CD14-positive monocyte (primary cell): Measurements from ENCODE around the gene ZFP64. TPM values are rescaled to one million over a fixed set of nuclear protein-coding genes. Genes with fewer than 3 reads are reported as not detected.

Experiments
- DNase-seq, 3 donors: peaks; one replicate each; pipeline ENCODE4 v3.0.0-alpha.2; 2011 to 2022
- H2AFZ ChIP-seq: 2 replicates; pipeline ENCODE4 v1.6.0; 2012; ENCODE audit warnings: mild to moderate bottlenecking, low read depth, low read length, inconsistent platforms; ENCODE audit not compliant: insufficient read depth, poor library complexity, severe bottlenecking
- H3K27ac ChIP-seq, 2 donors: 1 replicate in 1 of 2; 2 replicates in 1 of 2; pipeline ENCODE4 v1.5.1; 2012 to 2013; ENCODE audit warnings: low read length in 2 of 2, control low read depth in 1 of 2, inconsistent platforms in 1 of 2, low read depth in 1 of 2, mild to moderate bottlenecking in 1 of 2
- H3K27me3 ChIP-seq, 2 donors: one replicate each; pipeline versions ENCODE4 v1.6.0 to v1.6.1; 2011 to 2013; ENCODE audit warnings: low read length in 2 of 2; ENCODE audit not compliant: control insufficient read depth in 2 of 2, insufficient read depth in 2 of 2
- H3K36me3 ChIP-seq, 2 donors: replicated peaks in 1 of 2; 1 replicate in 1 of 2; 2 replicates in 1 of 2; pipeline versions ENCODE4 v1.5.1 to v1.6.1; 2012 to 2013; ENCODE audit warnings: low read length in 2 of 2, control low read depth in 1 of 2, inconsistent platforms in 1 of 2, mild to moderate bottlenecking in 1 of 2; ENCODE audit not compliant: insufficient read depth in 2 of 2, control insufficient read depth in 1 of 2
- H3K4me1 ChIP-seq, 2 donors: 1 replicate in 1 of 2; 2 replicates in 1 of 2; pipeline versions ENCODE4 v1.5.1 to v1.6.1; 2012 to 2013; ENCODE audit warnings: low read length in 2 of 2, control low read depth in 1 of 2, inconsistent platforms in 1 of 2, mild to moderate bottlenecking in 1 of 2, moderate library complexity in 1 of 2; ENCODE audit not compliant: insufficient read depth in 2 of 2, control insufficient read depth in 1 of 2
- H3K4me2 ChIP-seq: replicated peaks from 2 replicates; pipeline ENCODE3; 2012; ENCODE audit warnings: low read length, moderate library complexity, mild to moderate bottlenecking; ENCODE audit not compliant: poor library complexity, severe bottlenecking; ENCODE audit errors: extremely low read depth
- H3K4me3 ChIP-seq, 3 experiments: fragments of 200-600 bp in 1 of 3; sonication (generic) in 1 of 3; replicated peaks in 1 of 3; 1 replicate in 2 of 3; 2 replicates in 1 of 3; pipeline ENCODE4 v1.5.1; 2011 to 2013; ENCODE audit warnings: low read length in 3 of 3, mild to moderate bottlenecking in 3 of 3, control low read depth in 2 of 3, low read depth in 2 of 3, inconsistent platforms in 1 of 3, moderate library complexity in 1 of 3
- H3K79me2 ChIP-seq: 2 replicates; pipeline ENCODE4 v1.6.0; 2012; ENCODE audit warnings: mild to moderate bottlenecking, control low read depth, inconsistent platforms, low read length, moderate library complexity; ENCODE audit not compliant: insufficient read depth
- H3K9ac ChIP-seq: 2 replicates; pipeline ENCODE4 v1.6.0; 2017; ENCODE audit warnings: low read length, mild to moderate bottlenecking; ENCODE audit not compliant: insufficient read depth, poor library complexity, severe bottlenecking
- H3K9me3 ChIP-seq, 2 donors: replicated peaks in 1 of 2; 1 replicate in 1 of 2; 2 replicates in 1 of 2; pipeline versions ENCODE4 v1.5.1 to v1.6.1; 2012 to 2013; ENCODE audit warnings: low read length in 2 of 2, control low read depth in 1 of 2; ENCODE audit not compliant: control insufficient read depth in 1 of 2, insufficient read depth in 1 of 2
- H4K20me1 ChIP-seq: 2 replicates; pipeline ENCODE4 v1.6.0; 2012; ENCODE audit warnings: mild to moderate bottlenecking, low read length, control low read depth, moderate library complexity; ENCODE audit not compliant: insufficient read depth
- H3K27ac Mint-ChIP-seq, 7 donors: one replicate each; pipeline ENCODE4 v1.8.0; 2020; ENCODE audit warnings: mild to moderate bottlenecking in 7 of 7, mixed read lengths in 7 of 7, moderate library complexity in 6 of 7, inconsistent platforms in 2 of 7
- H3K27me3 Mint-ChIP-seq, 3 donors: one replicate each; pipeline ENCODE4 v1.8.0; 2021 to 2022; ENCODE audit warnings: low read depth in 3 of 3, mild to moderate bottlenecking in 3 of 3, mixed read lengths in 3 of 3, moderate library complexity in 3 of 3, inconsistent platforms in 1 of 3
- H3K36me3 Mint-ChIP-seq, 2 donors: one replicate each; pipeline ENCODE4 v1.8.0; 2020; ENCODE audit warnings: mixed read lengths in 2 of 2, inconsistent platforms in 1 of 2, mild to moderate bottlenecking in 1 of 2
- H3K4me1 Mint-ChIP-seq: one replicate; pipeline ENCODE4 v1.8.0; 2020; ENCODE audit warnings: mild to moderate bottlenecking, mixed read lengths
- H3K4me3 Mint-ChIP-seq, 2 donors: one replicate each; pipeline ENCODE4 v1.8.0; 2020; ENCODE audit warnings: mild to moderate bottlenecking in 2 of 2, mixed read lengths in 2 of 2, moderate library complexity in 1 of 2
- H3K9me3 Mint-ChIP-seq, 7 donors: one replicate each; pipeline ENCODE4 v1.8.0; 2020 to 2022; ENCODE audit warnings: mixed read lengths in 7 of 7, mild to moderate bottlenecking in 6 of 7, moderate library complexity in 6 of 7, inconsistent platforms in 2 of 7
- WGBS: methylation state at CpG from one replicate; pipeline ENCODE4 v1.1.5; 2013; ENCODE audit warnings: missing lambda C conversion rate; ENCODE audit not compliant: insufficient coverage; 5-methylcytosine and 5-hydroxymethylcytosine counted together
- intact Hi-C, 2 donors: fragments of 100-400 bp; cut with micrococcal nuclease; formaldehyde crosslinking; loops; one replicate each; pipeline versions ENCODE4 v1.15.0 to v1.15.1; 2023
- polyA plus RNA-seq, 3 donors: library from polyadenylated mRNA; depleted of rRNA in 1 of 3; unstranded in 2 of 3; stranded (reverse) in 1 of 3; fragments of 300-500 nt in 2 of 3; fragments of >200 nt in 1 of 3; fragmentation: Illumina TruSeq in 2 of 3; gene quantifications; 1 replicate in 2 of 3; 2 replicates in 1 of 3; pipeline ENCODE4 v1.2.3, GENCODE V29; 2012 to 2021
- TF ChIP-seq, protein P1 (sequence below): fragments of 200-600 bp; IDR thresholded peaks from one replicate; pipeline ENCODE4 v1.8.0; 2022; ENCODE audit warnings: antibody characterized with exemption, mild to moderate bottlenecking

The ZFP64 gene
- polyA plus RNA-seq, 3 donors: 2.9 to 7.3 (median 4.9) TPM

DNA sequence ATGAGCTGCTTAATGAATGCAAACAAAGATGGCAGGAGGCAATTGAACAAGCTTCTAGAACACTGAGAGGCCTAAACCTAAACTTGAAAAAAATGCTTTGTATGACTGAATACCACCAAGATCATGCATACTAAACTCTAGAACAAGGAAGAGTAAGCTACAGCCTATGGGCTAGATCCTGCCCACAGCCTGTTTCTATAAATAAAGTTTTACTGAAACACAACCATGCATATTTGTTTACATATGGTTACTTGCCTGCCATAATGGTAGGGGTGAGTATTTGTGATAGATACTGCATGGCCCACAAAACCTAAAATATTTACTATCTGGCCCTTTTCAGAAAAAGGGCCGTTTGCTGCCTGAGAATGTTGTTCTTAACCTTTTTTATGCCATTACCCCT, 37.0 kb downstream of the ZFP64 start:
- H3K4me1 ChIP-seq: no peaks in the 10 kb centered on the region
- no peak overlapping the region for H2AFZ ChIP-seq
- no peak overlapping the region for H3K4me3 Mint-ChIP-seq
- H3K4me3 ChIP-seq: no peak overlapping the region
- no peaks in the 10 kb centered on the region for H3K27me3 Mint-ChIP-seq
- no peaks in the 10 kb centered on the region for H4K20me1 ChIP-seq
- intact Hi-C loops: no loop called here
- H3K27me3 ChIP-seq: no peaks in the 10 kb centered on the region
- no peaks in the 10 kb centered on the region for H3K4me1 Mint-ChIP-seq
- no peak overlapping the region for H3K27ac ChIP-seq
- WGBS: no CpG with 5 or more reads among the region's 1 CpG
- H3K9me3 Mint-ChIP-seq: peaks cover 0 to 10% (median 5%) of the 10 kb centered on the region in 7 donors
- TF ChIP-seq, protein P1, sequence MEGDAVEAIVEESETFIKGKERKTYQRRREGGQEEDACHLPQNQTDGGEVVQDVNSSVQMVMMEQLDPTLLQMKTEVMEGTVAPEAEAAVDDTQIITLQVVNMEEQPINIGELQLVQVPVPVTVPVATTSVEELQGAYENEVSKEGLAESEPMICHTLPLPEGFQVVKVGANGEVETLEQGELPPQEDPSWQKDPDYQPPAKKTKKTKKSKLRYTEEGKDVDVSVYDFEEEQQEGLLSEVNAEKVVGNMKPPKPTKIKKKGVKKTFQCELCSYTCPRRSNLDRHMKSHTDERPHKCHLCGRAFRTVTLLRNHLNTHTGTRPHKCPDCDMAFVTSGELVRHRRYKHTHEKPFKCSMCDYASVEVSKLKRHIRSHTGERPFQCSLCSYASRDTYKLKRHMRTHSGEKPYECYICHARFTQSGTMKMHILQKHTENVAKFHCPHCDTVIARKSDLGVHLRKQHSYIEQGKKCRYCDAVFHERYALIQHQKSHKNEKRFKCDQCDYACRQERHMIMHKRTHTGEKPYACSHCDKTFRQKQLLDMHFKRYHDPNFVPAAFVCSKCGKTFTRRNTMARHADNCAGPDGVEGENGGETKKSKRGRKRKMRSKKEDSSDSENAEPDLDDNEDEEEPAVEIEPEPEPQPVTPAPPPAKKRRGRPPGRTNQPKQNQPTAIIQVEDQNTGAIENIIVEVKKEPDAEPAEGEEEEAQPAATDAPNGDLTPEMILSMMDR: no peak
- H3K9ac ChIP-seq: no peak overlapping the region
- no peak overlapping the region for H3K27ac Mint-ChIP-seq
- peaks cover 38 to 54% of the 10 kb centered on the region in 2 donors for H3K36me3 ChIP-seq
- H3K9me3 ChIP-seq: peaks cover 0 to 7% of the 10 kb centered on the region in 2 donors
- no peak for DNase-seq
- H3K4me2 ChIP-seq: no peak overlapping the region
- H3K36me3 Mint-ChIP-seq: peaks cover 60 to 63% of the 10 kb centered on the region in 2 donors
- no peaks in the 10 kb centered on the region for H3K79me2 ChIP-seq

DNA sequence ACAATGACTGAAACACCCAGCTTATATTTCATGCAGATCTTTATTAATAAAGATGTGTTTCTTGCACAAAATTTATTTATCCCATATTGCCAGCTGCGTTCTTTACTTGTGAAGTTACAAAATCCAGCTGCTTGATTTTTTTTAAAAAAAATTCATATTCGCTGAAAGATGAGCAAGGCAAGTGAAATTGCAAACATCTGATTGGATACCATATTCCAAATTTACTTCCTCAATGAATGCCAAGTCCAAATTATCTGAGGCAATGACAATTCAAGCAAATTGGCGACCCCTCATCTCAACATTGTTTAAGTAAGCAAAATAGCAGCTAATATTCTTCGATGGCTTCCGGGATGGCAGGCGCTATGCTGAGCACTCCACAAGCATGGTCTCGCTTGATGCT, 37.7 kb downstream of the ZFP64 start:
- Histone ChIP-seq H3K36me3 (peaks cover 32 to 48% of the 10 kb centered on the region in 2 donors), H3K4me2 (no peak overlapping the region), H3K9ac (no peak overlapping the region), H3K9me3 (peaks cover 0 to 4% of the 10 kb centered on the region in 2 donors), H3K4me3 (no peak overlapping the region), H3K79me2 (no peaks in the 10 kb centered on the region), H3K4me1 (no peaks in the 10 kb centered on the region), H3K27me3 (no peaks in the 10 kb centered on the region), H3K27ac (no peak overlapping the region), H4K20me1 (no peaks in the 10 kb centered on the region), H2AFZ (no peak overlapping the region)
- Mint-ChIP-seq H3K4me1 (no peaks in the 10 kb centered on the region), H3K9me3 (peaks cover 0 to 8% (median 5%) of the 10 kb centered on the region in 7 donors), H3K27ac (no peak overlapping the region), H3K27me3 (no peaks in the 10 kb centered on the region), H3K4me3 (no peak overlapping the region), H3K36me3 (peaks cover 58% of the 10 kb centered on the region in 2 donors)
- WGBS: 100% methylated on average over 1 of the region's 7 CpGs
- TF ChIP-seq, protein P1: no peak
- intact Hi-C loops: no loop called here
- no peak for DNase-seq
